Measurements from ENCODE around the gene SAMMSON. TPM values are rescaled to one million over a fixed set of nuclear protein-coding genes. Genes with fewer than 3 reads are reported as not detected.

SAMMSON gene
- total and polyA plus RNA-seq, 4 donors = not detected

DNA sequence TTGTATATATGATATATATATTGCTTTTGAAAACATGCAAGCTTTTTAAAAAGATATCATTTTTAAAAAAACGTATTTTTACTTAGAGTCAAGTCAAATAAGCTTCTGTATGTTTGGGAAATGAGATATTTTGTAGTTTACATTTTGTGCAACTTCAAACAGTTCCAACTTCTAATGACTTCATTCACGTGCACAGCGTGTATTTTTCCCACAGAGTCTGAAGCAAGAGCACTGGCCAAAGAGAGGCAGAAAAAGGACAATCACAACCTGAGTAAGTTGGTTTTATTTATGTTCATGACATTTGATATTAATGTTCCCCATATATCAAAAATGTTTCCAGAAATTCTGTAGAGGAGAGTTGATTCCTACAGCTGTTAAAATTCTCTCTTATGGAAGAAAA is 47.9 kb upstream of the SAMMSON start:
- 87% methylated on average over 3 of the region's 3 CpGs for WGBS
- Histone ChIP-seq H3K27ac (ENCODE audit: low read depth in 1 of 2, low read length in 2 of 2) (no peak overlapping the region), H3K27me3 (ENCODE audit: control insufficient read depth in 4 of 4, insufficient read depth in 4 of 4, low read length in 3 of 4) (no peaks in the 10 kb centered on the region), H3K4me1 (ENCODE audit: control insufficient read depth in 4 of 4, insufficient read depth in 4 of 4, low read length in 3 of 4) (no peaks in the 10 kb centered on the region), H3K4me3 (ENCODE audit: low read depth in 1 of 3, low read length in 3 of 3) (no peak overlapping the region), H3K9ac (ENCODE audit: low read depth in 1 of 2, low read length in 2 of 2) (no peak overlapping the region), H3K9me3 (ENCODE audit: control insufficient read depth in 4 of 4, low read length in 3 of 4) (no peaks in the 10 kb centered on the region), H3K36me3 (ENCODE audit: control insufficient read depth in 4 of 4, insufficient read depth in 3 of 4, low read depth in 1 of 4, low read length in 3 of 4) (no peaks in the 10 kb centered on the region)
- no peak for TF ChIP-seq FOXA2 (IDR thresholded peaks at IDR 0.05)
- TF ChIP-seq NR2F2 (IDR thresholded peaks at IDR 0.05) = no peak
- TF ChIP-seq GABPA (IDR thresholded peaks at IDR 0.05 in 1 of 2, conservative IDR thresholded peaks at IDR 0.05 in 1 of 2) = no peak
- TF ChIP-seq, protein P1, sequence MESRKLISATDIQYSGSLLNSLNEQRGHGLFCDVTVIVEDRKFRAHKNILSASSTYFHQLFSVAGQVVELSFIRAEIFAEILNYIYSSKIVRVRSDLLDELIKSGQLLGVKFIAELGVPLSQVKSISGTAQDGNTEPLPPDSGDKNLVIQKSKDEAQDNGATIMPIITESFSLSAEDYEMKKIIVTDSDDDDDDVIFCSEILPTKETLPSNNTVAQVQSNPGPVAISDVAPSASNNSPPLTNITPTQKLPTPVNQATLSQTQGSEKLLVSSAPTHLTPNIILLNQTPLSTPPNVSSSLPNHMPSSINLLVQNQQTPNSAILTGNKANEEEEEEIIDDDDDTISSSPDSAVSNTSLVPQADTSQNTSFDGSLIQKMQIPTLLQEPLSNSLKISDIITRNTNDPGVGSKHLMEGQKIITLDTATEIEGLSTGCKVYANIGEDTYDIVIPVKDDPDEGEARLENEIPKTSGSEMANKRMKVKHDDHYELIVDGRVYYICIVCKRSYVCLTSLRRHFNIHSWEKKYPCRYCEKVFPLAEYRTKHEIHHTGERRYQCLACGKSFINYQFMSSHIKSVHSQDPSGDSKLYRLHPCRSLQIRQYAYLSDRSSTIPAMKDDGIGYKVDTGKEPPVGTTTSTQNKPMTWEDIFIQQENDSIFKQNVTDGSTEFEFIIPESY (IDR thresholded peaks at IDR 0.05) = no peak
- TF ChIP-seq, protein P2, sequence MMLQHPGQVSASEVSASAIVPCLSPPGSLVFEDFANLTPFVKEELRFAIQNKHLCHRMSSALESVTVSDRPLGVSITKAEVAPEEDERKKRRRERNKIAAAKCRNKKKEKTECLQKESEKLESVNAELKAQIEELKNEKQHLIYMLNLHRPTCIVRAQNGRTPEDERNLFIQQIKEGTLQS (IDR thresholded peaks at IDR 0.05) = no peak
- TF ChIP-seq JUND (IDR thresholded peaks at IDR 0.05) = no peak
- TF ChIP-seq RAD21 (IDR thresholded peaks at IDR 0.05) = no peak
- no peak for TF ChIP-seq YY1 (IDR thresholded peaks at IDR 0.05)
- no peak for TF ChIP-seq EGR1 (IDR thresholded peaks at IDR 0.05; ENCODE audit: low read depth in 2 of 2)
- DNase-seq (ENCODE audit: low spot score) = no peak

DNA sequence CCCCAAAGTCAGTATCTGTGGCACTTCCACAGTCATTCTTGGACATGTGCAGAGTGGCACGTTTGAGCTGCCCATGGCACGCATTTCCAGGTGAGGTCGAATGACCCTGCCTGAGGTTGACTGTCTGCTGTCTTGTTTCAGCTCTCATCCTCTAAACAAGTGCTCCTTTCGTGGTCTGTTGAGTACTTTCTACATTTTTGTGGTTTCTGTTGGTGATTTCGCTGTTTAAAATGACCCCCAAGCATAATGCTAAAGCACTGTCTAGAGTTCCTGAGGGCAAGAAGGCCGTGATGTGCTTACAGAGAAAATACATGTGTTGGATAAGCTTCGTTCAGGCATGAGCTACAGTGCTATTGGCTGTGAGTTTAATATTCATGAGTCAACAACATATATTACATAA is 40.0 kb upstream of the SAMMSON start:
- WGBS = 92% methylated on average over 7 of the region's 7 CpGs
- Histone ChIP-seq H3K9ac (ENCODE audit: low read depth in 1 of 2, low read length in 2 of 2) (no peak overlapping the region), H3K27me3 (ENCODE audit: control insufficient read depth in 4 of 4, insufficient read depth in 4 of 4, low read length in 3 of 4) (no peaks in the 10 kb centered on the region), H3K9me3 (ENCODE audit: control insufficient read depth in 4 of 4, low read length in 3 of 4) (no peaks in the 10 kb centered on the region), H3K36me3 (ENCODE audit: control insufficient read depth in 4 of 4, insufficient read depth in 3 of 4, low read depth in 1 of 4, low read length in 3 of 4) (peaks cover 0 to 8% (median 2%) of the 10 kb centered on the region in 4 donors), H3K4me1 (ENCODE audit: control insufficient read depth in 4 of 4, insufficient read depth in 4 of 4, low read length in 3 of 4) (no peaks in the 10 kb centered on the region), H3K27ac (ENCODE audit: low read depth in 1 of 2, low read length in 2 of 2) (no peak overlapping the region), H3K4me3 (ENCODE audit: low read depth in 1 of 3, low read length in 3 of 3) (no peak overlapping the region)
- TF ChIP-seq, protein P3, sequence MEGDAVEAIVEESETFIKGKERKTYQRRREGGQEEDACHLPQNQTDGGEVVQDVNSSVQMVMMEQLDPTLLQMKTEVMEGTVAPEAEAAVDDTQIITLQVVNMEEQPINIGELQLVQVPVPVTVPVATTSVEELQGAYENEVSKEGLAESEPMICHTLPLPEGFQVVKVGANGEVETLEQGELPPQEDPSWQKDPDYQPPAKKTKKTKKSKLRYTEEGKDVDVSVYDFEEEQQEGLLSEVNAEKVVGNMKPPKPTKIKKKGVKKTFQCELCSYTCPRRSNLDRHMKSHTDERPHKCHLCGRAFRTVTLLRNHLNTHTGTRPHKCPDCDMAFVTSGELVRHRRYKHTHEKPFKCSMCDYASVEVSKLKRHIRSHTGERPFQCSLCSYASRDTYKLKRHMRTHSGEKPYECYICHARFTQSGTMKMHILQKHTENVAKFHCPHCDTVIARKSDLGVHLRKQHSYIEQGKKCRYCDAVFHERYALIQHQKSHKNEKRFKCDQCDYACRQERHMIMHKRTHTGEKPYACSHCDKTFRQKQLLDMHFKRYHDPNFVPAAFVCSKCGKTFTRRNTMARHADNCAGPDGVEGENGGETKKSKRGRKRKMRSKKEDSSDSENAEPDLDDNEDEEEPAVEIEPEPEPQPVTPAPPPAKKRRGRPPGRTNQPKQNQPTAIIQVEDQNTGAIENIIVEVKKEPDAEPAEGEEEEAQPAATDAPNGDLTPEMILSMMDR (IDR thresholded peaks at IDR 0.05; ENCODE audit: low read depth, low read length, missing input control) = no peak
- TF ChIP-seq SP1 (IDR thresholded peaks at IDR 0.05) = no peak
- TF ChIP-seq, protein P1 (IDR thresholded peaks at IDR 0.05) = no peak
- TF ChIP-seq, protein P2 (IDR thresholded peaks at IDR 0.05) = no peak
- TF ChIP-seq TAF1 (conservative IDR thresholded peaks at IDR 0.05) = no peak
- no peak for TF ChIP-seq JUND (IDR thresholded peaks at IDR 0.05)
- TF ChIP-seq, protein P4, sequence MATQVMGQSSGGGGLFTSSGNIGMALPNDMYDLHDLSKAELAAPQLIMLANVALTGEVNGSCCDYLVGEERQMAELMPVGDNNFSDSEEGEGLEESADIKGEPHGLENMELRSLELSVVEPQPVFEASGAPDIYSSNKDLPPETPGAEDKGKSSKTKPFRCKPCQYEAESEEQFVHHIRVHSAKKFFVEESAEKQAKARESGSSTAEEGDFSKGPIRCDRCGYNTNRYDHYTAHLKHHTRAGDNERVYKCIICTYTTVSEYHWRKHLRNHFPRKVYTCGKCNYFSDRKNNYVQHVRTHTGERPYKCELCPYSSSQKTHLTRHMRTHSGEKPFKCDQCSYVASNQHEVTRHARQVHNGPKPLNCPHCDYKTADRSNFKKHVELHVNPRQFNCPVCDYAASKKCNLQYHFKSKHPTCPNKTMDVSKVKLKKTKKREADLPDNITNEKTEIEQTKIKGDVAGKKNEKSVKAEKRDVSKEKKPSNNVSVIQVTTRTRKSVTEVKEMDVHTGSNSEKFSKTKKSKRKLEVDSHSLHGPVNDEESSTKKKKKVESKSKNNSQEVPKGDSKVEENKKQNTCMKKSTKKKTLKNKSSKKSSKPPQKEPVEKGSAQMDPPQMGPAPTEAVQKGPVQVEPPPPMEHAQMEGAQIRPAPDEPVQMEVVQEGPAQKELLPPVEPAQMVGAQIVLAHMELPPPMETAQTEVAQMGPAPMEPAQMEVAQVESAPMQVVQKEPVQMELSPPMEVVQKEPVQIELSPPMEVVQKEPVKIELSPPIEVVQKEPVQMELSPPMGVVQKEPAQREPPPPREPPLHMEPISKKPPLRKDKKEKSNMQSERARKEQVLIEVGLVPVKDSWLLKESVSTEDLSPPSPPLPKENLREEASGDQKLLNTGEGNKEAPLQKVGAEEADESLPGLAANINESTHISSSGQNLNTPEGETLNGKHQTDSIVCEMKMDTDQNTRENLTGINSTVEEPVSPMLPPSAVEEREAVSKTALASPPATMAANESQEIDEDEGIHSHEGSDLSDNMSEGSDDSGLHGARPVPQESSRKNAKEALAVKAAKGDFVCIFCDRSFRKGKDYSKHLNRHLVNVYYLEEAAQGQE (IDR thresholded peaks at IDR 0.05) = no peak
- no peak for TF ChIP-seq FOXA1 (IDR thresholded peaks at IDR 0.05)
- TF ChIP-seq NR2F2 (IDR thresholded peaks at IDR 0.05) = no peak
- TF ChIP-seq RAD21 (IDR thresholded peaks at IDR 0.05) = no peak
- TF ChIP-seq RXRA (IDR thresholded peaks at IDR 0.05) = no peak
- TF ChIP-seq FOXA2 (IDR thresholded peaks at IDR 0.05) = no peak
- no peak for TF ChIP-seq HNF4G (IDR thresholded peaks at IDR 0.05)
- TF ChIP-seq YY1 (IDR thresholded peaks at IDR 0.05) = no peak
- no peak for DNase-seq (ENCODE audit: low spot score)

All from liver (tissue), 9 donors.